H1 (cell line): Measurements from ENCODE around the gene CUX1. TPM values are rescaled to one million over a fixed set of nuclear protein-coding genes. Genes with fewer than 3 reads are reported as not detected.

Source experiments
- BRCA1 ChIP-seq: IDR thresholded peaks from 2 replicates; pipeline ENCODE4 v1.6.1; 2012; ENCODE audit warnings: low read depth, low read length, improper control_type of control experiment
- RFX5 ChIP-seq: IDR thresholded peaks from 2 replicates; pipeline ENCODE4 v1.6.1; 2011; ENCODE audit warnings: low read depth, low read length, improper control_type of control experiment, borderline replicate concordance
- SP4 ChIP-seq: IDR thresholded peaks from 2 replicates; pipeline ENCODE4 v1.6.1; 2012; ENCODE audit warnings: low read length, inconsistent platforms
- SUZ12 ChIP-seq: fragments of 200-600 bp; sonication (generic); IDR thresholded peaks from 2 replicates; pipeline ENCODE4 v1.6.1; 2012; ENCODE audit warnings: mild to moderate bottlenecking, inconsistent platforms, low read length, moderate library complexity, mixed read lengths
- ZNF274 ChIP-seq: IDR thresholded peaks from 2 replicates; pipeline ENCODE4 v1.7.0; 2012; ENCODE audit warnings: low read length, borderline replicate concordance; ENCODE audit errors: extremely low read depth
- polyA plus RNA-seq, 7 experiments: library from polyadenylated mRNA; depleted of rRNA in 3 of 7; stranded (reverse) in 5 of 7; unstranded in 2 of 7; fragments of >200 nt in 5 of 7; fragments of 200-250 nt in 2 of 7; gene quantifications; 1 replicate in 5 of 7; 2 replicates in 1 of 7; 4 replicates in 1 of 7; pipeline versions ENCODE4 v1.2.1 to v1.2.3, GENCODE V29; 2011 to 2013; ENCODE audit warnings: missing spikeins in 2 of 7, mixed read lengths in 2 of 7
- total RNA-seq: library from RNA; stranded (reverse); fragmentation: NEBNext Ultra II Directional; extraction: Animal tissue kit (Norgen Biotek cat#: 25700); gene quantifications from 2 replicates; pipeline ENCODE4 v1.2.1, GENCODE V29; 2021

CUX1 gene
- total and polyA plus RNA-seq, 2 of the 8 experiments (the other 6 are each of a cell fraction or from before 2014, with no cell fraction given) = 21.6 to 65.9 TPM

DNA sequence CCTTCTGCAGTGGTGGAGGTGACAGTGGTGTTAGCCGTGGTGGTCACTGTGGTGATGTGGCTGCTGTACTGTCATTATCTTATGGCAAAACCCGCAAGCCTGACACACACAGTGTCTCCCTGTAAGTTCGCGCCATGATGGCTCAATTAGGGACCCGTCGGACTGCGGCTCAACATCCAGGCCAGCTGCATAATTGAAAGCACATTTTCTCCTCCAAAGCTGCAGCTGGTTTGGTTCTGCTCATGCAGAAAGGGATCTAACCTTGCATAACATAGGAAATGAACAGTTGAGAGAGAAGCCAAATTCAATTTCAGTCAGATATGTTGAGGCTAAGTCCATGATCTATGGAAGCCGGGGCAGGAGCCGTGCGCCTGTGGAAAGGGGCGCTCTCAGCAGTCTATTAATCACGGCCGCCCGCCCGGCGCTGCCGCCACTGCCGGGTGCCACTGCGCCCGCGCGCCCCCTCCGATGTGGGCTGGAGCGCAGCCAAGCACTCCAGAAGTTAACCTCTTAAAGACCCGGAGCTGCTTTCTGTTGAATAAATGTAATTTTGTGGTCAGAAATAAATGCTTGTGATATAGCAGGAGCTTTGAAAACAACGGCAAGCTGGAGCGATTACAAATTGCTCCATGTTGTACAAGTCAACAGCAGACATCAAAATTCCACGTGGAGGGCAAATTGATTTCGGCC is 227.7 kb downstream of the CUX1 start (continued):
- TF ChIP-seq RFX5 (no peak), SUZ12 (no peak), BRCA1 (no peak), ZNF274 (no peak), SP4 (no peak)
